Heart right ventricle (tissue), 16 donors: ENCODE results near the gene FGFR4. TPM values are rescaled to one million over a fixed set of nuclear protein-coding genes. Genes with fewer than 3 reads are reported as not detected.

Experiments
- ATAC-seq, 8 donors: fragments of 200-7000 bp; cut with Tn5 transposase; one replicate each; pipeline ENCODE4 v1.9.1; 2020; ENCODE audit warnings: mild to moderate bottlenecking in 8 of 8, moderate library complexity in 8 of 8, moderate number of reproducible peaks in 1 of 8
- DNase-seq, 2 donors: peaks; one replicate each; pipeline ENCODE4 v3.0.0-alpha.2; 2020
- H3K27ac ChIP-seq, 10 donors: fragments of 200-600 bp; sonication (generic) in 2 of 10; one replicate each; pipeline versions ENCODE4 v1.5.0 to v1.8.0; 2020 to 2022; ENCODE audit warnings: mild to moderate bottlenecking in 3 of 10
- H3K27me3 ChIP-seq, 7 donors: fragments of 200-600 bp; one replicate each; pipeline ENCODE4 v1.8.0; 2021 to 2022; ENCODE audit warnings: mild to moderate bottlenecking in 2 of 7
- H3K36me3 ChIP-seq, 9 donors: fragments of 200-600 bp; sonication (generic) in 1 of 9; one replicate each; pipeline versions ENCODE4 v1.5.0 to v1.8.0; 2020 to 2022; ENCODE audit warnings: mild to moderate bottlenecking in 2 of 9
- H3K4me1 ChIP-seq, 9 donors: fragments of 200-600 bp; sonication (generic) in 1 of 9; one replicate each; pipeline versions ENCODE4 v1.5.0 to v1.8.0; 2020 to 2022; ENCODE audit warnings: mild to moderate bottlenecking in 4 of 9
- H3K4me3 ChIP-seq, 10 donors: fragments of 200-600 bp; sonication (generic) in 2 of 10; one replicate each; pipeline versions ENCODE4 v1.5.0 to v1.8.0; 2020 to 2022; ENCODE audit warnings: mild to moderate bottlenecking in 7 of 10, moderate library complexity in 2 of 10
- H3K9me3 ChIP-seq, 11 donors: fragments of 200-600 bp in 10 of 11; sonication (generic) in 2 of 11; one replicate each; pipeline versions ENCODE4 v1.5.0 to v1.8.0; 2013 to 2022; ENCODE audit warnings: mild to moderate bottlenecking in 2 of 11, control low read depth in 1 of 11, moderate library complexity in 1 of 11
- CTCF ChIP-seq, 9 donors: fragments of 200-600 bp; sonication (generic) in 2 of 9; IDR thresholded peaks; one replicate each; pipeline versions ENCODE4 v1.5.0 to v1.8.0; 2021 to 2022; ENCODE audit warnings: antibody characterized with exemption in 9 of 9, mild to moderate bottlenecking in 5 of 9, moderate library complexity in 1 of 9
- WGBS, 2 donors: extraction: QIAGEN DNeasy Blood & Tissue Kit; methylation state at CpG; one replicate each; pipeline ENCODE4 v1.1.7; 2013; ENCODE audit warnings: inconsistent platforms in 1 of 2; 5-methylcytosine and 5-hydroxymethylcytosine counted together
- intact Hi-C, 10 donors: fragments of 100-400 bp; cut with DNase I; formaldehyde crosslinking; loops; one replicate each; pipeline versions ENCODE4 v1.11.1 to v1.14.2; 2022
- polyA plus RNA-seq, 2 donors: library from polyadenylated mRNA; stranded (reverse); fragments of 200-250 nt; gene quantifications; one replicate each; pipeline ENCODE4 v1.2.3, GENCODE V29; 2013
- total RNA-seq, 10 donors: library from RNA; stranded (reverse); fragmentation: NEBNext Ultra II Directional in 3 of 10; extraction: Animal tissue kit (Norgen Biotek cat#: 25700) in 3 of 10; gene quantifications; one replicate each; pipeline versions ENCODE4 v1.2.1 to v1.2.4, GENCODE V29; 2021 to 2023
- donor health status: Arrhythmogenic right ventricular cardiomyopathy.
- donor health status: ischemic (EF 13 %, LVEDD 7.1; RV severe dilation, severe dysfunction).
- donor health status: healthy with polysubstance abuse.
- donor health status: DM: no; HTN: yes; CAD: no.
- donor health status: DM: no; HTN: no; CAD: no.
- donor health status: ischemic (EF 25% LVEDD 6.9; RV normal size, moderate dysfunction).
- donor health status: ischemic (EF 25% LVEDD 5.7; RV mildly dilated, moderate dysfunction).
- donor health status: healthy.
- donor health status: DM: yes; HTN: yes; CAD: no.
- donor health status: Ischemic cardiomyopathy.
- donor health status: ischemic (EF 35%, LVEDD 5.7; RV mildly dilated, moderate dysfunction).
- donor health status: nonischemic (EF 11% LVEDD 7.7; RV severe dilation, severe dysfunction).
- donor health status: DM: yes; HTN: yes; CAD: no.
- donor health status: PGD.
- donor health status: ischemic (EF 29% LVEDD 5.4; RV normal size, mild dysfunction).
- donor health status: nonischemic (EF 23%, LVEDD 6.1; RV moderate dilation, normal function).

Gene FGFR4
- total and polyA plus RNA-seq, 12 donors = 0.25 to 2.7 (median 0.53) TPM; not detected in 1

GRCh38 chr5:177093082-177093712, 6.5 kb downstream of the FGFR4 start:
- 94 to 96% methylated on average over 40 of the region's 40 CpGs for WGBS, 2 donors
- Histone ChIP-seq H3K4me3 (no peak overlapping the region), H3K27me3 (peaks cover 0 to 4% (median 0%) of the 10 kb centered on the region in 7 donors), H3K36me3 (no peaks in the 10 kb centered on the region), H3K27ac (no peak overlapping the region), H3K4me1 (peaks cover 9 to 42% (median 30%) of the 10 kb centered on the region in 9 donors), H3K9me3 (no peaks in the 10 kb centered on the region)
- DNase-seq (no peak), ATAC-seq (no peak)
- TF ChIP-seq CTCF (IDR thresholded peaks at IDR 0.05) = no peak
- intact Hi-C loops = no loop called here

GRCh38 chr5:177093803-177094202, 7.1 kb downstream of the FGFR4 start:
- no peaks in the 10 kb centered on the region for H3K36me3 ChIP-seq
- H3K4me1 ChIP-seq = peaks cover 9 to 43% (median 25%) of the 10 kb centered on the region in 9 donors
- H3K4me3 ChIP-seq = no peak overlapping the region
- TF ChIP-seq CTCF (IDR thresholded peaks at IDR 0.05) = no peak
- no peaks in the 10 kb centered on the region for H3K9me3 ChIP-seq
- H3K27ac ChIP-seq = peak overlapping the region in 1 of 10 donors; percentile 58
- H3K27me3 ChIP-seq = peaks cover 0 to 3% (median 0%) of the 10 kb centered on the region in 7 donors
- intact Hi-C loops = no loop called here
- 93 to 96% methylated on average over 6 of the region's 6 CpGs for WGBS, 2 donors
- ATAC-seq (no peak), DNase-seq (no peak)

GRCh38 chr5:177094224-177095087, 7.7 kb downstream of the FGFR4 start:
- peaks cover 0 to 3% (median 0%) of the 10 kb centered on the region in 7 donors for H3K27me3 ChIP-seq
- DNase-seq (peak; percentile 87 to 88), ATAC-seq (peak; percentile 71 to 89 (median 84))
- H3K27ac ChIP-seq = peak overlapping the region in 6 of 10 donors; percentile 11 to 58 (median 22)
- no peak overlapping the region for H3K4me3 ChIP-seq
- H3K36me3 ChIP-seq = no peaks in the 10 kb centered on the region
- WGBS, 2 donors = 42 to 62% methylated on average over 12 of the region's 12 CpGs
- H3K9me3 ChIP-seq = no peaks in the 10 kb centered on the region
- peaks cover 9 to 39% (median 18%) of the 10 kb centered on the region in 9 donors for H3K4me1 ChIP-seq
- no peak for TF ChIP-seq CTCF (IDR thresholded peaks at IDR 0.05)
- intact Hi-C loops = no loop called here

- no peak overlapping the region for H3K4me3 ChIP-seq
- no peaks in the 10 kb centered on the region for H3K36me3 ChIP-seq
- peak overlapping the region in 4 of 10 donors; percentile 11 to 58 (median 30) for H3K27ac ChIP-seq
- peaks cover 7 to 36% (median 17%) of the 10 kb centered on the region in 9 donors for H3K4me1 ChIP-seq
- no peaks in the 10 kb centered on the region for H3K9me3 ChIP-seq
- TF ChIP-seq CTCF (IDR thresholded peaks at IDR 0.05) = no peak
- peaks cover 0 to 2% (median 0%) of the 10 kb centered on the region in 7 donors for H3K27me3 ChIP-seq
- intact Hi-C loops = no loop called here
- 74 to 84% methylated on average over 28 of the region's 28 CpGs for WGBS, 2 donors
- ATAC-seq = no peak
- DNase-seq = no peak
Measured at GRCh38 chr5:177095088-177095669, 8.5 kb downstream of the FGFR4 start.
